Epithelial cell of proximal tubule (primary cell): ENCODE data around the gene SCFD2. TPM values are rescaled to one million over a fixed set of nuclear protein-coding genes. Genes with fewer than 3 reads are reported as not detected.
"Not testable (repeated sequence)": the region's sequence is repeated elsewhere in the genome, so short reads cannot be mapped to it uniquely, and the experiment has no call there.

Source experiments
- DNase-seq: peaks from one replicate; pipeline ENCODE4 v3.0.0-alpha.2; 2011; ENCODE audit warnings: low read depth
- H3K4me3 ChIP-seq: 2 replicates; pipeline ENCODE4 v1.5.1; 2011; ENCODE audit warnings: low read depth, mild to moderate bottlenecking, low read length
- total RNA-seq: library from RNA; depleted of rRNA; stranded (reverse); fragments of >200 nt; gene quantifications from 2 replicates; pipeline ENCODE4 v1.2.3, GENCODE V29; 2015
- TF ChIP-seq, protein P1 (sequence below): conservative IDR thresholded peaks from 2 replicates; pipeline ENCODE4 v1.5.1; 2012; ENCODE audit warnings: low read depth, mild to moderate bottlenecking, low read length

SCFD2 gene
- total RNA-seq, 1 donor from 2014 or later: 8.9 TPM

GRCh38 chr4:52996261-52997131 lies 369.4 kb downstream of the SCFD2 start:
- TF ChIP-seq, protein P1, sequence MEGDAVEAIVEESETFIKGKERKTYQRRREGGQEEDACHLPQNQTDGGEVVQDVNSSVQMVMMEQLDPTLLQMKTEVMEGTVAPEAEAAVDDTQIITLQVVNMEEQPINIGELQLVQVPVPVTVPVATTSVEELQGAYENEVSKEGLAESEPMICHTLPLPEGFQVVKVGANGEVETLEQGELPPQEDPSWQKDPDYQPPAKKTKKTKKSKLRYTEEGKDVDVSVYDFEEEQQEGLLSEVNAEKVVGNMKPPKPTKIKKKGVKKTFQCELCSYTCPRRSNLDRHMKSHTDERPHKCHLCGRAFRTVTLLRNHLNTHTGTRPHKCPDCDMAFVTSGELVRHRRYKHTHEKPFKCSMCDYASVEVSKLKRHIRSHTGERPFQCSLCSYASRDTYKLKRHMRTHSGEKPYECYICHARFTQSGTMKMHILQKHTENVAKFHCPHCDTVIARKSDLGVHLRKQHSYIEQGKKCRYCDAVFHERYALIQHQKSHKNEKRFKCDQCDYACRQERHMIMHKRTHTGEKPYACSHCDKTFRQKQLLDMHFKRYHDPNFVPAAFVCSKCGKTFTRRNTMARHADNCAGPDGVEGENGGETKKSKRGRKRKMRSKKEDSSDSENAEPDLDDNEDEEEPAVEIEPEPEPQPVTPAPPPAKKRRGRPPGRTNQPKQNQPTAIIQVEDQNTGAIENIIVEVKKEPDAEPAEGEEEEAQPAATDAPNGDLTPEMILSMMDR: no peak
- no peak for DNase-seq

GRCh38 chr4:52995360-52996030 lies 370.4 kb downstream of the SCFD2 start:
- no peak overlapping the region for H3K4me3 ChIP-seq
- DNase-seq: no peak
- TF ChIP-seq, protein P1: no peak

More at GRCh38 chr4:52996261-52997131, 369.4 kb downstream of the SCFD2 start:
- no peak overlapping the region for H3K4me3 ChIP-seq

DNA sequence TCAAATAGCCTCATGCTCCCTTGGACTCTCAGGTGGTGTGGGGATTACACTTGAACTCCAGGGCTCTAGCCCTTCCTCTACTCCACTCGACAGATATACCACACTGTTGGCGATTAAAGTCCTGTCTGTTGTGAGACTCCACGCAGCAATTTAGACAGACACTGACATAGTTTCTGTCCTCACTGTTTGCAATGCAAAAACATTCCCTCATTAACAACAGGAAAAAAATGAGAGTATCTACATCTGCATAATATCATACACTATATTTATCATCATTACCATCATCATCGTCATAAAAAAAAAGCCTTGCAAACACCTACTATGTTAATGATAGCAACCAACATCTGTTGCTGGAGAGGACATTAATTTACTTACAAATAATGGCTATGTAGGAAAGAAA lies 371.3 kb downstream of the SCFD2 start:
- no peak for DNase-seq
- TF ChIP-seq, protein P1: no peak

GRCh38 chr4:52993771-52994170 lies 372.1 kb downstream of the SCFD2 start:
- TF ChIP-seq, protein P1: no peak
- H3K4me3 ChIP-seq: no peak overlapping the region
- DNase-seq: no peak

More for the DNA sequence above, 371.3 kb downstream of the SCFD2 start:
- no peak overlapping the region for H3K4me3 ChIP-seq

GRCh38 chr4:52992551-52992950 lies 373.3 kb downstream of the SCFD2 start:
- not testable (repeated sequence) for DNase-seq, H3K4me3 ChIP-seq

- TF ChIP-seq, protein P1: no peak
- no peak overlapping the region for H3K4me3 ChIP-seq
- no peak for DNase-seq
Observed at GRCh38 chr4:52991472-52991871, 374.4 kb downstream of the SCFD2 start.

GRCh38 chr4:52990706-52991105 lies 375.2 kb downstream of the SCFD2 start:
- TF ChIP-seq, protein P1: no peak
- no peak overlapping the region for H3K4me3 ChIP-seq
- no peak for DNase-seq
